SK-N-SH (cell line): ENCODE results near the gene BCAS3. TPM values are rescaled to one million over a fixed set of nuclear protein-coding genes. Genes with fewer than 3 reads are reported as not detected.

ENCODE experiments used
- CTCF ChIA-PET: fragments of 300-600, 350-600 bp; formaldehyde crosslinking; extraction: SDS; loops from one replicate; lab custom pipeline; 2021; lab: Yijun Ruan, JAX
- POLR2A ChIA-PET: fragments of 350-600 bp; sonication (Branson Sonifier 250); formaldehyde crosslinking; extraction: SDS; loops from one replicate; lab custom pipeline; 2020; ENCODE audit warnings: antibody characterized with exemption, inconsistent platforms; lab: Yijun Ruan, JAX
- DNase-seq: peaks from one replicate; pipeline ENCODE4 v3.0.0; 2012
- H2AFZ ChIP-seq: fragments of 200-600 bp; sonication (generic); 2 replicates; pipeline ENCODE4 v1.8.1; 2016; ENCODE audit warnings: antibody characterized with exemption, mild to moderate bottlenecking, low read depth
- H3F3A ChIP-seq: fragments of 200-600 bp; sonication (generic); replicated peaks from 2 replicates; pipeline ENCODE3; 2016; ENCODE audit warnings: antibody characterized with exemption, mild to moderate bottlenecking; ENCODE audit not compliant: insufficient read depth
- H3K27ac ChIP-seq, 2 experiments: fragments of 200-500 bp in 1 of 2; fragments of 200-600 bp in 1 of 2; sonication (Bioruptor generic) in 1 of 2; sonication (generic), shearing (Covaris generic) in 1 of 2; 2 replicates each; pipeline versions ENCODE4 v1.5.1 to v1.6.1; 2014 to 2016; ENCODE audit warnings: low read depth in 2 of 2, inconsistent platforms in 1 of 2, low read length in 1 of 2, mild to moderate bottlenecking in 1 of 2, mixed read lengths in 1 of 2
- H3K27me3 ChIP-seq: fragments of 200-600 bp; sonication (generic), shearing (Covaris generic); 2 replicates; pipeline ENCODE4 v1.6.1; 2016; ENCODE audit warnings: mixed run types; ENCODE audit not compliant: insufficient read depth
- H3K36me3 ChIP-seq, 2 experiments: fragments of 200-500 bp in 1 of 2; fragments of 200-600 bp in 1 of 2; sonication (Bioruptor generic) in 1 of 2; sonication (generic) in 1 of 2; replicated peaks in 1 of 2; 2 replicates each; pipeline versions ENCODE3 to v1.5.1; 2014 to 2016; ENCODE audit warnings: low read length in 1 of 2, mild to moderate bottlenecking in 1 of 2; ENCODE audit not compliant: insufficient read depth in 2 of 2, control insufficient read depth in 1 of 2
- H3K4me1 ChIP-seq, 2 experiments: fragments of 200-500 bp in 1 of 2; fragments of 200-600 bp in 1 of 2; sonication (Bioruptor generic) in 1 of 2; sonication (generic), shearing (Covaris generic) in 1 of 2; 2 replicates each; pipeline versions ENCODE4 v1.5.1 to v1.6.1; 2014 to 2016; ENCODE audit warnings: low read depth in 1 of 2, low read length in 1 of 2, mixed run types in 1 of 2; ENCODE audit not compliant: insufficient read depth in 2 of 2, control insufficient read depth in 1 of 2
- H3K4me2 ChIP-seq: fragments of 200-600 bp; sonication (generic), shearing (Covaris generic); 2 replicates; pipeline ENCODE4 v1.6.1; 2017; ENCODE audit warnings: mixed run types
- H3K4me3 ChIP-seq, 2 experiments: fragments of 200-500 bp in 1 of 2; fragments of 200-600 bp in 1 of 2; sonication (Bioruptor generic) in 1 of 2; sonication (generic), shearing (Covaris generic) in 1 of 2; 2 replicates each; pipeline versions ENCODE4 v1.5.1 to v1.8.1; 2014 to 2016; ENCODE audit warnings: low read depth in 2 of 2, inconsistent platforms in 1 of 2, low read length in 1 of 2, mild to moderate bottlenecking in 1 of 2, mixed read lengths in 1 of 2, moderate library complexity in 1 of 2
- H3K79me2 ChIP-seq: fragments of 200-600 bp; sonication (generic); 2 replicates; pipeline ENCODE4 v1.8.1; 2017; ENCODE audit warnings: mild to moderate bottlenecking; ENCODE audit not compliant: insufficient read depth
- H3K9ac ChIP-seq: fragments of 200-600 bp; sonication (generic); 2 replicates; pipeline ENCODE4 v1.6.1; 2017; ENCODE audit warnings: mixed run types
- H3K9me2 ChIP-seq: fragments of 200-600 bp; sonication (generic); 2 replicates; pipeline ENCODE4 v1.6.1; 2017; ENCODE audit warnings: mixed run types
- H3K9me3 ChIP-seq: fragments of 200-600 bp; sonication (generic); 2 replicates; pipeline ENCODE4 v1.6.1; 2017; ENCODE audit warnings: mixed run types, mild to moderate bottlenecking, moderate library complexity
- H4K20me1 ChIP-seq: fragments of 200-600 bp; sonication (generic); 2 replicates; pipeline ENCODE4 v1.6.1; 2017; ENCODE audit warnings: mild to moderate bottlenecking, mixed run types; ENCODE audit not compliant: insufficient read depth
- EP300 ChIP-seq, 2 experiments: IDR thresholded peaks; 2 replicates each; pipeline versions ENCODE4 v1.4.0 to v1.6.1; 2012; ENCODE audit warnings: borderline replicate concordance in 1 of 2, low read depth in 1 of 2, low read length in 1 of 2
- FOSL2 ChIP-seq: IDR thresholded peaks from 2 replicates; pipeline ENCODE4 v1.4.0; 2012; ENCODE audit warnings: low read depth, mild to moderate bottlenecking, moderate library complexity, borderline replicate concordance
- FOXJ3 ChIP-seq: sonication (generic); formaldehyde crosslinking; IDR thresholded peaks from 2 replicates; pipeline ENCODE4 v1.5.1; 2020; ENCODE audit warnings: mild to moderate bottlenecking, missing genetic modification reagents
- GABPA ChIP-seq: IDR thresholded peaks from 2 replicates; pipeline ENCODE4 v1.4.0; 2012; ENCODE audit warnings: low read depth, mild to moderate bottlenecking
- JUND ChIP-seq: IDR thresholded peaks from 2 replicates; pipeline ENCODE4 v1.4.0; 2012
- MEF2A ChIP-seq: IDR thresholded peaks from 2 replicates; pipeline ENCODE4 v1.4.0; 2012; ENCODE audit warnings: low read depth, borderline replicate concordance
- MXI1 ChIP-seq: IDR thresholded peaks from 2 replicates; pipeline ENCODE4 v1.6.1; 2012; ENCODE audit warnings: mild to moderate bottlenecking, low read depth, low read length, improper control_type of control experiment
- NFIC ChIP-seq: IDR thresholded peaks from 2 replicates; pipeline ENCODE4 v1.4.0; 2012; ENCODE audit warnings: borderline replicate concordance
- NRF1 ChIP-seq: IDR thresholded peaks from 2 replicates; pipeline ENCODE4 v1.6.1; 2012; ENCODE audit warnings: low read depth, mild to moderate bottlenecking, low read length
- POLR2AphosphoS5 ChIP-seq: IDR thresholded peaks from 2 replicates; pipeline ENCODE4 v1.6.1; 2012; ENCODE audit warnings: low read depth, low read length
- RAD21 ChIP-seq: IDR thresholded peaks from 2 replicates; pipeline ENCODE4 v1.6.1; 2012; ENCODE audit warnings: mild to moderate bottlenecking, low read length
- RCOR1 ChIP-seq: fragments of 150-350 bp; IDR thresholded peaks from 2 replicates; pipeline ENCODE4 v1.6.1; 2017; ENCODE audit warnings: antibody characterized with exemption, low read length
- RXRA ChIP-seq: IDR thresholded peaks from 2 replicates; pipeline ENCODE4 v1.4.0; 2012; ENCODE audit warnings: low read depth, mild to moderate bottlenecking, borderline replicate concordance
- SMC3 ChIP-seq: IDR thresholded peaks from 2 replicates; pipeline ENCODE4 v1.6.1; 2012; ENCODE audit warnings: low read depth, low read length, improper control_type of control experiment
- TCF12 ChIP-seq: IDR thresholded peaks from 2 replicates; pipeline ENCODE4 v1.4.0; 2012
- TEAD4 ChIP-seq: IDR thresholded peaks from 2 replicates; pipeline ENCODE4 v1.4.0; 2012; ENCODE audit warnings: mild to moderate bottlenecking, borderline replicate concordance; ENCODE audit not compliant: insufficient read depth
- YY1 ChIP-seq: IDR thresholded peaks from 2 replicates; pipeline ENCODE4 v1.4.0; 2012; ENCODE audit warnings: low read depth, mild to moderate bottlenecking
- WGBS: methylation state at CpG from one replicate; pipeline ENCODE4 v1.1.6; 2017; ENCODE audit warnings: low lambda C conversion rate; 5-methylcytosine and 5-hydroxymethylcytosine counted together
- polyA plus RNA-seq, 3 experiments: library from polyadenylated mRNA; depleted of rRNA; stranded (reverse); fragments of >200 nt; gene quantifications; 2 replicates each; pipeline ENCODE4 v1.2.3, GENCODE V29; 2012
- TF ChIP-seq, protein P1 (sequence below): IDR thresholded peaks from 2 replicates; pipeline ENCODE4 v1.4.0; 2012; ENCODE audit warnings: low read depth, borderline replicate concordance
- TF ChIP-seq, protein P2 (sequence below): IDR thresholded peaks from 2 replicates; pipeline ENCODE4 v1.4.0; 2012; ENCODE audit warnings: low read depth, borderline replicate concordance
- TF ChIP-seq, protein P3 (sequence below): fragments of 150-350 bp; IDR thresholded peaks from 2 replicates; pipeline ENCODE4 v1.6.1; 2017; ENCODE audit warnings: antibody characterized with exemption, low read length, low read depth, borderline replicate concordance
- TF ChIP-seq, protein P4 (sequence below): IDR thresholded peaks from 2 replicates; pipeline ENCODE4 v1.4.0; 2012; ENCODE audit warnings: low read depth
- TF ChIP-seq, protein P5 (sequence below): IDR thresholded peaks from 2 replicates; pipeline ENCODE4; 2012
- TF ChIP-seq, protein P6 (sequence below): fragments of 200-600 bp; sonication (generic); IDR thresholded peaks from 2 replicates; pipeline ENCODE4 v1.6.1; 2017; ENCODE audit warnings: antibody characterized with exemption, mild to moderate bottlenecking, moderate library complexity

BCAS3 gene
- polyA plus RNA-seq, 1 of the 3 experiments (the other 2 are of a cell fraction), result 5.9 TPM

DNA sequence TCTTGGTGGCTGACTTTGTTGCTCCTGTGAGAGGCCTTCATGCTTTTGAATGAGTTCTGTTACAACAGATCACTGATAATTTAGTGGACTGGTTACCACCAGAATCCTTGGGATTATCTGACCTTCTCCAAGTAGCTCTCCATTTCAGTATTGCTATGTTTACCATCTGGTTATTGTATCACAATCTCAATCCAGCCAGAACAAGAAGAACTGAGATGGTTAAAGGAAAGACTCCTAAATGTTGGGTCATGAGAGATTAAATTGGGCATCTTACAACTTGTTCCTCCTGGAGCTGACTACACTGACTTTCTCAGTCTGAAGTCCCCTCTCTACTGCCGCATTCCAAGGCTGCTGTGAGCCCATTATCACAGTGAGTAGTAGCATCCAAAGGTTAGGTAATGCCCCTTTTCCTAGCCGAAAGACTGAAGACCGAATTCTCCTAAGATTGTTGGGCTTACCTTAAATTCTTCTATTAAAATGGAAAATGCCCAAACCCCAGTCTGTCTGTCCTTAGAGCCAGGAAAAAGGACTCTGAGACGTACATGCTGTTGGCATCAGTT is 540.3 kb downstream of the BCAS3 start (continued):
- TF ChIP-seq YY1 (no peak), TEAD4 (no peak), FOXJ3 (CRISPR knock-in tag) (no peak), NRF1 (no peak), RXRA (no peak), EP300 (IDR thresholded peaks at IDR 0.05; ENCODE audit: borderline replicate concordance in 1 of 2, low read depth in 1 of 2, low read length in 1 of 2) (no peak)
- TF ChIP-seq, protein P1, sequence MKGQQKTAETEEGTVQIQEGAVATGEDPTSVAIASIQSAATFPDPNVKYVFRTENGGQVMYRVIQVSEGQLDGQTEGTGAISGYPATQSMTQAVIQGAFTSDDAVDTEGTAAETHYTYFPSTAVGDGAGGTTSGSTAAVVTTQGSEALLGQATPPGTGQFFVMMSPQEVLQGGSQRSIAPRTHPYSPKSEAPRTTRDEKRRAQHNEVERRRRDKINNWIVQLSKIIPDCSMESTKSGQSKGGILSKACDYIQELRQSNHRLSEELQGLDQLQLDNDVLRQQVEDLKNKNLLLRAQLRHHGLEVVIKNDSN, result no peak
- TF ChIP-seq, protein P2, sequence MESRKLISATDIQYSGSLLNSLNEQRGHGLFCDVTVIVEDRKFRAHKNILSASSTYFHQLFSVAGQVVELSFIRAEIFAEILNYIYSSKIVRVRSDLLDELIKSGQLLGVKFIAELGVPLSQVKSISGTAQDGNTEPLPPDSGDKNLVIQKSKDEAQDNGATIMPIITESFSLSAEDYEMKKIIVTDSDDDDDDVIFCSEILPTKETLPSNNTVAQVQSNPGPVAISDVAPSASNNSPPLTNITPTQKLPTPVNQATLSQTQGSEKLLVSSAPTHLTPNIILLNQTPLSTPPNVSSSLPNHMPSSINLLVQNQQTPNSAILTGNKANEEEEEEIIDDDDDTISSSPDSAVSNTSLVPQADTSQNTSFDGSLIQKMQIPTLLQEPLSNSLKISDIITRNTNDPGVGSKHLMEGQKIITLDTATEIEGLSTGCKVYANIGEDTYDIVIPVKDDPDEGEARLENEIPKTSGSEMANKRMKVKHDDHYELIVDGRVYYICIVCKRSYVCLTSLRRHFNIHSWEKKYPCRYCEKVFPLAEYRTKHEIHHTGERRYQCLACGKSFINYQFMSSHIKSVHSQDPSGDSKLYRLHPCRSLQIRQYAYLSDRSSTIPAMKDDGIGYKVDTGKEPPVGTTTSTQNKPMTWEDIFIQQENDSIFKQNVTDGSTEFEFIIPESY, result no peak
- TF ChIP-seq, protein P3, sequence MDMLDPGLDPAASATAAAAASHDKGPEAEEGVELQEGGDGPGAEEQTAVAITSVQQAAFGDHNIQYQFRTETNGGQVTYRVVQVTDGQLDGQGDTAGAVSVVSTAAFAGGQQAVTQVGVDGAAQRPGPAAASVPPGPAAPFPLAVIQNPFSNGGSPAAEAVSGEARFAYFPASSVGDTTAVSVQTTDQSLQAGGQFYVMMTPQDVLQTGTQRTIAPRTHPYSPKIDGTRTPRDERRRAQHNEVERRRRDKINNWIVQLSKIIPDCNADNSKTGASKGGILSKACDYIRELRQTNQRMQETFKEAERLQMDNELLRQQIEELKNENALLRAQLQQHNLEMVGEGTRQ, result no peak

DNA sequence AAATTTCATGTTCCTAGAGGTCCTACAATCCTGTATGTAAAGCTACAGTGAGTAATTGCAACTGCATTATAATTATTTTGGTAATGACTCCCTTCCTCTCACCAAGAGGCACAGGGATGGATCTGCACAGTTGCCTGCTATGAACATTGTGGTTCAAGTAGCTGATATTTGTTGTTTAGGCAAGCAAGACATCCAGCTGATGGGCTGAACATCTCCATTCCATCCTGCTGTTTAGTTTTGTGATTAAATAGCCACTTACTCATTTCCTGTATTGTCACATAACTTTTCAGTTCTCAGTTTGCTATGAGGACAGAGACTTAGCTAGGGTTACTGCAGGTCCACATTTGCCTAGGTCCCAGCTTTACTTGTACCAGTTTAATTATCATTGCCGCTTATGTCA is 540.8 kb downstream of the BCAS3 start:
- Histone ChIP-seq H3K36me3 (no peaks in the 10 kb centered on the region), H4K20me1 (no peaks in the 10 kb centered on the region), H3K27me3 (no peaks in the 10 kb centered on the region)
- POLR2A ChIA-PET, result no interaction called here
- no peak for DNase-seq
- TF ChIP-seq EP300 (IDR thresholded peaks at IDR 0.05; ENCODE audit: borderline replicate concordance in 1 of 2, low read depth in 1 of 2, low read length in 1 of 2) (no peak), FOSL2 (peak; percentile 34; the same call in 1 of the 2 replicates), RCOR1 (no peak; the same call in 1 of the 2 replicates), GABPA (no peak), SMC3 (no peak), RAD21 (no peak), FOXJ3 (CRISPR knock-in tag) (no peak), TCF12 (peak; percentile 44; the same call in 1 of the 2 replicates), NFIC (no peak), MEF2A (no peak), POLR2AphosphoS5 (no peak), MXI1 (no peak), JUND (peak; percentile 14; the same call in 1 of the 2 replicates)
- TF ChIP-seq, protein P4, sequence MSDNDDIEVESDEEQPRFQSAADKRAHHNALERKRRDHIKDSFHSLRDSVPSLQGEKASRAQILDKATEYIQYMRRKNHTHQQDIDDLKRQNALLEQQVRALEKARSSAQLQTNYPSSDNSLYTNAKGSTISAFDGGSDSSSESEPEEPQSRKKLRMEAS, result no peak
- TF ChIP-seq, protein P1, result no peak
- TF ChIP-seq, protein P5, sequence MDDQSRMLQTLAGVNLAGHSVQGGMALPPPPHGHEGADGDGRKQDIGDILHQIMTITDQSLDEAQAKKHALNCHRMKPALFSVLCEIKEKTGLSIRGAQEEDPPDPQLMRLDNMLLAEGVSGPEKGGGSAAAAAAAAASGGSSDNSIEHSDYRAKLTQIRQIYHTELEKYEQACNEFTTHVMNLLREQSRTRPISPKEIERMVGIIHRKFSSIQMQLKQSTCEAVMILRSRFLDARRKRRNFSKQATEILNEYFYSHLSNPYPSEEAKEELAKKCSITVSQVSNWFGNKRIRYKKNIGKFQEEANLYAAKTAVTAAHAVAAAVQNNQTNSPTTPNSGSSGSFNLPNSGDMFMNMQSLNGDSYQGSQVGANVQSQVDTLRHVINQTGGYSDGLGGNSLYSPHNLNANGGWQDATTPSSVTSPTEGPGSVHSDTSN, result peak; percentile 21; the same call in 1 of the 2 replicates
- TF ChIP-seq, protein P6, sequence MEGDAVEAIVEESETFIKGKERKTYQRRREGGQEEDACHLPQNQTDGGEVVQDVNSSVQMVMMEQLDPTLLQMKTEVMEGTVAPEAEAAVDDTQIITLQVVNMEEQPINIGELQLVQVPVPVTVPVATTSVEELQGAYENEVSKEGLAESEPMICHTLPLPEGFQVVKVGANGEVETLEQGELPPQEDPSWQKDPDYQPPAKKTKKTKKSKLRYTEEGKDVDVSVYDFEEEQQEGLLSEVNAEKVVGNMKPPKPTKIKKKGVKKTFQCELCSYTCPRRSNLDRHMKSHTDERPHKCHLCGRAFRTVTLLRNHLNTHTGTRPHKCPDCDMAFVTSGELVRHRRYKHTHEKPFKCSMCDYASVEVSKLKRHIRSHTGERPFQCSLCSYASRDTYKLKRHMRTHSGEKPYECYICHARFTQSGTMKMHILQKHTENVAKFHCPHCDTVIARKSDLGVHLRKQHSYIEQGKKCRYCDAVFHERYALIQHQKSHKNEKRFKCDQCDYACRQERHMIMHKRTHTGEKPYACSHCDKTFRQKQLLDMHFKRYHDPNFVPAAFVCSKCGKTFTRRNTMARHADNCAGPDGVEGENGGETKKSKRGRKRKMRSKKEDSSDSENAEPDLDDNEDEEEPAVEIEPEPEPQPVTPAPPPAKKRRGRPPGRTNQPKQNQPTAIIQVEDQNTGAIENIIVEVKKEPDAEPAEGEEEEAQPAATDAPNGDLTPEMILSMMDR, result no peak
- TF ChIP-seq, all 33 proteins: peak for 4
- WGBS, result 90% methylated on average over 1 of the region's 1 CpG
- H2AFZ ChIP-seq, result no peak overlapping the region
- no peaks in the 10 kb centered on the region for H3K79me2 ChIP-seq
- 0 out of 2 replicates have a peak overlapping the region, but pooled peaks have one; percentile 2 for H3K4me2 ChIP-seq
- H3K9me3 ChIP-seq, result no peaks in the 10 kb centered on the region
- no peak overlapping the region for H3K9ac ChIP-seq
- peak overlapping the region in 1 of 2 experiments; percentile 16; a peak in 1 of 4 replicates for H3K27ac ChIP-seq
- H3K4me1 ChIP-seq, result peaks cover 18 to 23% of the 10 kb centered on the region in 2 experiments
- H3K9me2 ChIP-seq, result no peaks in the 10 kb centered on the region
- H3K4me3 ChIP-seq, result no peak overlapping the region
- H3F3A ChIP-seq, result peaks cover 6% of the 10 kb centered on the region
- CTCF ChIA-PET, result interaction anchor here (0.6 to 2.2 kb wide), 4 partner anchors 9 to 71 kb away, joined by 3 to 6 read pairs (median 3); no protein-coding TSS in a partner anchor
